Astrocyte (in vitro differentiated cells and primary cell): ENCODE measurements around the gene RGS8. TPM values are rescaled to one million over a fixed set of nuclear protein-coding genes. Genes with fewer than 3 reads are reported as not detected.

Source experiments
- DNase-seq: peaks from one replicate; pipeline ENCODE4 v3.0.0-alpha.2; 2010; ENCODE audit warnings: low read depth
- FAIRE-seq: peaks from 2 replicates; lab custom pipeline; 2011; peaks lifted over from hg19 to GRCh38; lab: Jason Lieb, UNC
- H2AFZ ChIP-seq: 2 replicates; pipeline ENCODE4 v1.6.0; 2012; ENCODE audit warnings: low read depth, low read length, inconsistent platforms
- H3K27ac ChIP-seq: 2 replicates; pipeline ENCODE4 v1.5.1; 2011; ENCODE audit warnings: low read depth, low read length, inconsistent platforms
- H3K27me3 ChIP-seq: 2 replicates; pipeline ENCODE4 v1.6.0; 2011; ENCODE audit warnings: low read length, inconsistent platforms; ENCODE audit not compliant: insufficient read depth
- H3K36me3 ChIP-seq: 2 replicates; pipeline ENCODE4 v1.5.1; 2011; ENCODE audit warnings: low read length, inconsistent platforms; ENCODE audit not compliant: insufficient read depth
- H3K4me1 ChIP-seq: 2 replicates; pipeline ENCODE4 v1.5.1; 2011; ENCODE audit warnings: low read length, inconsistent platforms; ENCODE audit not compliant: insufficient read depth
- H3K4me2 ChIP-seq: 2 replicates; pipeline ENCODE4 v1.6.0; 2012; ENCODE audit warnings: low read length, inconsistent platforms
- H3K4me3 ChIP-seq: 2 replicates; pipeline ENCODE4 v1.5.1; 2011; ENCODE audit warnings: low read depth, mild to moderate bottlenecking, low read length, inconsistent platforms; ENCODE audit not compliant: insufficient read depth
- H3K79me2 ChIP-seq: 2 replicates; pipeline ENCODE4 v1.6.0; 2012; ENCODE audit warnings: mild to moderate bottlenecking, low read length, inconsistent platforms; ENCODE audit not compliant: insufficient read depth
- H3K9ac ChIP-seq: 2 replicates; pipeline ENCODE4 v1.6.0; 2012; ENCODE audit warnings: mild to moderate bottlenecking, low read length, inconsistent platforms
- H3K9me3 ChIP-seq: 2 replicates; pipeline ENCODE4 v1.5.1; 2012; ENCODE audit warnings: low read depth, mild to moderate bottlenecking, low read length, inconsistent platforms; ENCODE audit not compliant: insufficient read depth
- H4K20me1 ChIP-seq: 2 replicates; pipeline ENCODE4 v1.6.0; 2012; ENCODE audit warnings: low read length, inconsistent platforms; ENCODE audit not compliant: insufficient read depth
- H3K27ac Mint-ChIP-seq: one replicate; pipeline ENCODE4 v1.8.0; 2021; ENCODE audit warnings: mild to moderate bottlenecking, mixed read lengths; ENCODE audit not compliant: unreplicated experiment
- H3K27me3 Mint-ChIP-seq: one replicate; pipeline ENCODE4 v1.8.0; 2021; ENCODE audit warnings: low read depth, mixed read lengths; ENCODE audit not compliant: unreplicated experiment
- H3K36me3 Mint-ChIP-seq: one replicate; pipeline ENCODE4 v1.8.0; 2021; ENCODE audit warnings: low read depth, mixed read lengths; ENCODE audit not compliant: unreplicated experiment
- H3K4me1 Mint-ChIP-seq: one replicate; pipeline ENCODE4 v1.8.0; 2021; ENCODE audit warnings: low read depth, mixed read lengths; ENCODE audit not compliant: unreplicated experiment
- H3K4me3 Mint-ChIP-seq: one replicate; pipeline ENCODE4 v1.8.0; 2021; ENCODE audit warnings: mild to moderate bottlenecking, moderate library complexity, mixed read lengths; ENCODE audit not compliant: unreplicated experiment
- H3K9me3 Mint-ChIP-seq: one replicate; pipeline ENCODE4 v1.8.0; 2021; ENCODE audit warnings: mild to moderate bottlenecking, mixed read lengths; ENCODE audit not compliant: unreplicated experiment
- CTCF ChIP-seq: IDR thresholded peaks from 2 replicates; pipeline ENCODE4 v1.5.1; 2011; ENCODE audit warnings: low read depth, mild to moderate bottlenecking, inconsistent platforms, low read length, moderate library complexity; ENCODE audit not compliant: insufficient read depth
- EZH2 ChIP-seq: IDR thresholded peaks from 2 replicates; pipeline ENCODE4 v1.6.1; 2012; ENCODE audit warnings: mild to moderate bottlenecking, low read length, inconsistent platforms; ENCODE audit not compliant: insufficient read depth
- total RNA-seq: library from RNA; stranded (reverse); gene quantifications from 2 replicates; pipeline ENCODE4 v1.2.1, GENCODE V29; 2021

The RGS8 gene
- total RNA-seq, 1 donor from 2014 or later, result 0.09 TPM

- no peaks in the 10 kb centered on the region for H3K27me3 ChIP-seq
- no peaks in the 10 kb centered on the region for H3K4me1 ChIP-seq
- H4K20me1 ChIP-seq, result no peaks in the 10 kb centered on the region
- no peaks in the 10 kb centered on the region for H3K9me3 ChIP-seq
- no peaks in the 10 kb centered on the region for H3K79me2 ChIP-seq
- H3K4me3 ChIP-seq, result no peak overlapping the region
- H3K27ac Mint-ChIP-seq, result no peak overlapping the region
- FAIRE-seq, result no peak
- H3K27me3 Mint-ChIP-seq, result no peaks in the 10 kb centered on the region
- no peak overlapping the region for H3K4me2 ChIP-seq
- no peaks in the 10 kb centered on the region for H3K36me3 ChIP-seq
- H3K4me1 Mint-ChIP-seq, result peaks cover 4% of the 10 kb centered on the region
- no peak overlapping the region for H2AFZ ChIP-seq
- H3K9me3 Mint-ChIP-seq, result no peaks in the 10 kb centered on the region
- no peak for DNase-seq
- TF ChIP-seq EZH2 (no peak), CTCF (peak; percentile 23)
- H3K9ac ChIP-seq, result no peak overlapping the region
- H3K27ac ChIP-seq, result no peak overlapping the region
- no peaks in the 10 kb centered on the region for H3K36me3 Mint-ChIP-seq
- no peak overlapping the region for H3K4me3 Mint-ChIP-seq
Measured at GRCh38 chr1:182720463-182720862, 36.1 kb upstream of the RGS8 start.

GRCh38 chr1:182719553-182719952 lies 35.2 kb upstream of the RGS8 start:
- Histone ChIP-seq H3K36me3 (no peaks in the 10 kb centered on the region), H3K4me2 (no peak overlapping the region), H3K27ac (no peak overlapping the region), H2AFZ (no peak overlapping the region), H3K9ac (no peak overlapping the region), H3K9me3 (no peaks in the 10 kb centered on the region), H3K27me3 (no peaks in the 10 kb centered on the region), H3K79me2 (no peaks in the 10 kb centered on the region), H3K4me1 (no peaks in the 10 kb centered on the region), H3K4me3 (no peak overlapping the region), H4K20me1 (no peaks in the 10 kb centered on the region)
- H3K4me1 Mint-ChIP-seq, result no peaks in the 10 kb centered on the region
- TF ChIP-seq EZH2 (no peak), CTCF (no peak)
- no peak for FAIRE-seq
- H3K27me3 Mint-ChIP-seq, result no peaks in the 10 kb centered on the region
- H3K36me3 Mint-ChIP-seq, result no peaks in the 10 kb centered on the region
- H3K9me3 Mint-ChIP-seq, result no peaks in the 10 kb centered on the region
- no peak for DNase-seq
- H3K4me3 Mint-ChIP-seq, result no peak overlapping the region
- no peak overlapping the region for H3K27ac Mint-ChIP-seq

GRCh38 chr1:182718311-182718710 lies 33.9 kb upstream of the RGS8 start:
- H3K9me3 ChIP-seq, result no peaks in the 10 kb centered on the region
- Mint-ChIP-seq H3K9me3 (no peaks in the 10 kb centered on the region), H3K27me3 (no peaks in the 10 kb centered on the region), H3K36me3 (no peaks in the 10 kb centered on the region), H3K4me1 (no peaks in the 10 kb centered on the region), H3K27ac (no peak overlapping the region), H3K4me3 (no peak overlapping the region)
- no peaks in the 10 kb centered on the region for H3K27me3 ChIP-seq
- DNase-seq (no peak), FAIRE-seq (no peak)
- H3K4me3 ChIP-seq, result no peak overlapping the region
- no peaks in the 10 kb centered on the region for H4K20me1 ChIP-seq
- H3K27ac ChIP-seq, result no peak overlapping the region
- TF ChIP-seq EZH2 (no peak), CTCF (no peak)
- no peaks in the 10 kb centered on the region for H3K36me3 ChIP-seq
- no peak overlapping the region for H2AFZ ChIP-seq
- H3K4me1 ChIP-seq, result no peaks in the 10 kb centered on the region
- no peak overlapping the region for H3K9ac ChIP-seq
- no peak overlapping the region for H3K4me2 ChIP-seq
- H3K79me2 ChIP-seq, result no peaks in the 10 kb centered on the region
